ENCODE results near the gene CHST15.
"Not testable (repeated sequence)": the region's sequence is repeated elsewhere in the genome, so short reads cannot be mapped to it uniquely, and the experiment has no call there.

Gene CHST15

GRCh38 chr10:124124123-124124768 is 30.8 kb upstream of the CHST15 start:
- DNase-seq (ENCODE audit: low read depth, low spot score): no peak

GRCh38 chr10:124123156-124123555 is 29.8 kb upstream of the CHST15 start:
- no peak for DNase-seq (ENCODE audit: low read depth, low spot score)

GRCh38 chr10:124122211-124122610 is 28.8 kb upstream of the CHST15 start:
- no peak for DNase-seq (ENCODE audit: low read depth, low spot score)

- no peak for DNase-seq (ENCODE audit: low read depth, low spot score)
These were observed 27.1 kb upstream of the CHST15 start for GRCh38 chr10:124120410-124121061.

GRCh38 chr10:124119946-124120345 is 26.5 kb upstream of the CHST15 start:
- DNase-seq (ENCODE audit: low read depth, low spot score): no peak

- no peak for DNase-seq (ENCODE audit: low read depth, low spot score)
These were observed 25.8 kb upstream of the CHST15 start for GRCh38 chr10:124119216-124119615.

GRCh38 chr10:124117833-124118232 is 24.4 kb upstream of the CHST15 start:
- no peak for DNase-seq (ENCODE audit: low read depth, low spot score)

GRCh38 chr10:124117511-124117785 is 24.1 kb upstream of the CHST15 start:
- DNase-seq (ENCODE audit: low read depth, low spot score): no peak

GRCh38 chr10:124116771-124117510 is 23.5 kb upstream of the CHST15 start:
- no peak for DNase-seq (ENCODE audit: low read depth, low spot score)

GRCh38 chr10:124114696-124115095 is 21.3 kb upstream of the CHST15 start:
- DNase-seq (ENCODE audit: low read depth, low spot score): no peak

GRCh38 chr10:124112891-124113580 is 19.6 kb upstream of the CHST15 start:
- DNase-seq (ENCODE audit: low read depth, low spot score): no peak

- DNase-seq (ENCODE audit: low read depth, low spot score): no peak
These were observed 17.5 kb upstream of the CHST15 start for GRCh38 chr10:124110882-124111281.

- peak; percentile 76 for DNase-seq (ENCODE audit: low read depth, low spot score)
These were observed 15.9 kb upstream of the CHST15 start for GRCh38 chr10:124109261-124109660.

- DNase-seq (ENCODE audit: low read depth, low spot score): no peak
These were observed 13.7 kb upstream of the CHST15 start for GRCh38 chr10:124107072-124107471.

GRCh38 chr10:124106241-124106879 is 13.0 kb upstream of the CHST15 start:
- DNase-seq (ENCODE audit: low read depth, low spot score): no peak

- no peak for DNase-seq (ENCODE audit: low read depth, low spot score)
These were observed 12.2 kb upstream of the CHST15 start for GRCh38 chr10:124105594-124105993.

GRCh38 chr10:124105045-124105444 is 11.6 kb upstream of the CHST15 start:
- DNase-seq (ENCODE audit: low read depth, low spot score): peak; percentile 72

GRCh38 chr10:124104011-124104627 is 10.7 kb upstream of the CHST15 start:
- no peak for DNase-seq (ENCODE audit: low read depth, low spot score)

GRCh38 chr10:124101351-124101750 is 8.0 kb upstream of the CHST15 start:
- no peak for DNase-seq (ENCODE audit: low read depth, low spot score)

GRCh38 chr10:124100651-124101050 is 7.3 kb upstream of the CHST15 start:
- DNase-seq (ENCODE audit: low read depth, low spot score): not testable (repeated sequence)

- DNase-seq (ENCODE audit: low read depth, low spot score): no peak
These were observed 6.7 kb upstream of the CHST15 start for GRCh38 chr10:124100124-124100523.

GRCh38 chr10:124099604-124100003 is 6.2 kb upstream of the CHST15 start:
- no peak for DNase-seq (ENCODE audit: low read depth, low spot score)

Measured in ELF-1 (cell line).